ACC112 (cell line): Measurements from ENCODE around the gene HLA-DOB.
"Not testable (repeated sequence)": the region's sequence is repeated elsewhere in the genome, so short reads cannot be mapped to it uniquely, and the experiment has no call there.

Experiments used
- H2AFZ ChIP-seq: fragments of 200-600 bp; sonication (generic); one replicate; pipeline ENCODE4 v1.6.0; 2017; ENCODE audit warnings: antibody characterized with exemption, low read length; ENCODE audit not compliant: unreplicated experiment
- H3K27ac ChIP-seq: fragments of 200-600 bp; sonication (generic); 2 replicates; pipeline ENCODE4 v1.5.1; 2014; ENCODE audit warnings: low read depth, mild to moderate bottlenecking, antibody characterized with exemption, low read length, moderate library complexity
- H3K27me3 ChIP-seq: fragments of 200-600 bp; sonication (generic); 2 replicates; pipeline ENCODE4 v1.6.1; 2014; ENCODE audit warnings: mild to moderate bottlenecking, antibody characterized with exemption, low read length, moderate library complexity, mixed read lengths; ENCODE audit not compliant: insufficient read depth
- H3K36me3 ChIP-seq: fragments of 200-600 bp; sonication (generic); 2 replicates; pipeline ENCODE4 v1.6.1; 2016; ENCODE audit warnings: mild to moderate bottlenecking, antibody characterized with exemption, low read length, moderate library complexity, mixed read lengths; ENCODE audit not compliant: insufficient read depth
- H3K4me1 ChIP-seq: fragments of 200-600 bp; sonication (generic); one replicate; pipeline ENCODE4 v1.6.1; 2016; ENCODE audit warnings: low read length, mixed read lengths; ENCODE audit not compliant: insufficient read depth, unreplicated experiment, control insufficient read depth
- H3K4me3 ChIP-seq: fragments of 200-600 bp; sonication (generic); 2 replicates; pipeline ENCODE4 v1.5.1; 2014; ENCODE audit warnings: mild to moderate bottlenecking, low read depth, low read length
- H3K79me2 ChIP-seq: fragments of 200-600 bp; sonication (generic); one replicate; pipeline ENCODE4 v1.6.0; 2016; ENCODE audit warnings: low read length; ENCODE audit not compliant: control insufficient read depth, unreplicated experiment, insufficient read depth

HLA-DOB gene

DNA sequence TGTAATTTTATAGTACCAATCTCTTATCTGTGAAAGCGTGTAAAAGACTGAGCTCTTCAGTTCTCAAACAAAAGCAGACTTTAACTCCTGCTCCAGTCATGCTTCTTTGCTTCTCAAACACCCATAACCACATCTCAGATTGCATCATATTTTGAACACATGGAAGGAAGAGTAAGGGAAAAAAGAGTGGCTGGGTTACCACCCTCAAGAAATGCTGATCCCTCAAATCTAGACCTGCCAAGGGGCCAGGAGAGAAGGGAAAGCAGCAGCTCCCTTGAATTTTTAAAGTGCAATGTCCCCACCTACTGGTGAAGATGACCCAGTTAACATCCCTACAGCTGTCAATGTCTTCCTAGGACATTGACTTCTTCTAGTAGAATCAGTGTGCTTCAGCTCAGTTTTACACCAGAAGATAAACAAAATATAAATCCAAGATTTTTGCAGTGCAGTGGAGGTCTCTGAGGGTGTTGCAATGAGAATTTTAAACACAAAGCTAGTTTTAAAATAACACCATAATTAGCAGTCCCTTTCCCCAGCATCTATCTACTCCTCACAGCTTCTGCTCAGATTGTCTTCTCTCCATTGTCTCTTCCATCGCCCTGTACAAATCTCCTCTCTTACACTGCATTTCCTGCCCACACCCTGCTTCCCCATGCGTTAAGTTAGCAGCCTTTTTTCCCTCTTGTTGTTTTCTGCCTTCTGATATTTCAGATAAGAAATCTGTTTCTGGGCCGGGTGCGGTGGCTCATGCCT is 30.8 kb downstream of the HLA-DOB start:
- H2AFZ ChIP-seq = no peak overlapping the region
- no peak overlapping the region for H3K27ac ChIP-seq
- H3K4me3 ChIP-seq = no peak overlapping the region
- no peaks in the 10 kb centered on the region for H3K4me1 ChIP-seq
- no peaks in the 10 kb centered on the region for H3K79me2 ChIP-seq
- H3K36me3 ChIP-seq = no peaks in the 10 kb centered on the region
- peaks cover 62% of the 10 kb centered on the region for H3K27me3 ChIP-seq

GRCh38 chr6:32782923-32783322 is 33.9 kb downstream of the HLA-DOB start:
- H3K27ac ChIP-seq, H3K4me1 ChIP-seq, H3K79me2 ChIP-seq, H3K36me3 ChIP-seq, H3K4me3 ChIP-seq, H2AFZ ChIP-seq: not testable (repeated sequence)
- H3K27me3 ChIP-seq = peaks cover 60% of the 10 kb centered on the region

- Histone ChIP-seq H2AFZ (no peak overlapping the region), H3K36me3 (no peaks in the 10 kb centered on the region), H3K27me3 (peaks cover 60% of the 10 kb centered on the region), H3K4me3 (no peak overlapping the region), H3K79me2 (no peaks in the 10 kb centered on the region), H3K4me1 (no peaks in the 10 kb centered on the region), H3K27ac (no peak overlapping the region)
These were observed 37.8 kb downstream of the HLA-DOB start for GRCh38 chr6:32779036-32779435.

DNA sequence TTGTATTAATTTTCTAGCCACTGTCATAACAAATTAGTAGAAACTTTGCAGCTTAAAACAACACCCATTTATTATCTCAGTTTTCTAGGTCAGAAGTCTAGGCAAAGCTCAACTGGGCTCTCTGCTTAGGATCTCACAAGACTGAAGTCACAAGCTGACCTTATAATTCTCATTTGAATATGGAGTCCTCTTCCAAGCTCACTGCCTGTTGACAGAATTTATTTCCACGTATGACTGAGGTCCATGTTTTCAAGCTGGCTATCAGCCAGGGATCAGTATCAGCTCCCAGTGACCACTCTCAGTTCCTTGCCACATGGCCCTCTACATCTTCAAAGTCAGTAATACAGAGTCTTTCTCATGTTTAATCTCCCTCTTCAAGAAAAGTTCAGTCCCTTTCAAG is 41.7 kb downstream of the HLA-DOB start:
- Histone ChIP-seq H3K27ac (no peak overlapping the region), H2AFZ (no peak overlapping the region), H3K4me3 (no peak overlapping the region), H3K4me1 (no peaks in the 10 kb centered on the region), H3K27me3 (peaks cover 72% of the 10 kb centered on the region), H3K36me3 (no peaks in the 10 kb centered on the region), H3K79me2 (no peaks in the 10 kb centered on the region)

DNA sequence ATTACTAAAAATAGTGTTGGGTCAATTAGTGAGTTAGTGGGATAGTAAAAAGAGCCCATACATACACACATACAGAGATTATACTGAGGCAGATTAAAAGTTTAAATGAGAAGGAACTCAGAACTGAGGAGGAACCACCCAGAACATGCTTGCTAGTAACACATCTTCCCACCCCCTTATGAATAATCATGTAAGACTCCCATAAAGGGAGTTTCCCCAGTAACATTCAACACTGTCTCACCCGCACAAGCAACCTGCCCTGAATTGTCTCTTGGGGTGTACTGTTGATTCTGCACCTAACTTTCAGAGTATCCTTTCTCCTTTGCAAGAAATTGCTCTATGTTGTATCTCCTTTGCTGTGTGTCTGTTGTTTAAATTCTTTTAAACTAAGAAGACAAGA is 42.4 kb downstream of the HLA-DOB start:
- H3K4me3 ChIP-seq = no peak overlapping the region
- H3K4me1 ChIP-seq = no peaks in the 10 kb centered on the region
- no peaks in the 10 kb centered on the region for H3K79me2 ChIP-seq
- peaks cover 72% of the 10 kb centered on the region for H3K27me3 ChIP-seq
- no peak overlapping the region for H3K27ac ChIP-seq
- no peaks in the 10 kb centered on the region for H3K36me3 ChIP-seq
- no peak overlapping the region for H2AFZ ChIP-seq

- H3K79me2 ChIP-seq = no peaks in the 10 kb centered on the region
- no peak overlapping the region for H3K4me3 ChIP-seq
- no peaks in the 10 kb centered on the region for H3K4me1 ChIP-seq
- H3K27me3 ChIP-seq = peaks cover 84% of the 10 kb centered on the region
- no peak overlapping the region for H2AFZ ChIP-seq
- no peak overlapping the region for H3K27ac ChIP-seq
- no peaks in the 10 kb centered on the region for H3K36me3 ChIP-seq
These were observed 44.1 kb downstream of the HLA-DOB start for GRCh38 chr6:32772656-32773055.

- H3K79me2 ChIP-seq = no peaks in the 10 kb centered on the region
- no peak overlapping the region for H3K27ac ChIP-seq
- H3K4me1 ChIP-seq = no peaks in the 10 kb centered on the region
- H3K36me3 ChIP-seq = no peaks in the 10 kb centered on the region
- no peak overlapping the region for H3K4me3 ChIP-seq
- H3K27me3 ChIP-seq = peaks cover 94% of the 10 kb centered on the region
- no peak overlapping the region for H2AFZ ChIP-seq
These were observed 52.8 kb downstream of the HLA-DOB start for GRCh38 chr6:32764048-32764447.

DNA sequence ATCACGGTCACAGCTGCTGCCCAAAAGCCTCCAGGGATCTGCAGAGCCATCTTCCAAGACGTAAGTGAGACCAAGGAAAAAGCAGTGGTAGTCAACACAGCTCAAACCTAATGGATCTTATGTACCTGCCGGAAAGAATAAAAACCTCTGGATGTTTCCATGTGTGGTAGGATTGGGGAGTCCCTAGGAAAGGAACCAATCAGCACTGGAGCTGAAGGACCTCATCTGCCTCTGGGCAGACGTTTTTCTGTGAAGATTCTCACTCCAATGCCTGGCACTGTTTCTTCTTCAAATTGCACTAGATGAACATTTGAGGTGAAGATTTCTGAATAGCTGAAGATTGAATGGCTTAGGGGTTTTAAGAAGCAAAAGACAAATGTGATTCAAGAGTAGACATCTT is 53.4 kb downstream of the HLA-DOB start, which contains the start of gene HLA-DQB2:
Gene HLA-DQB2, minus strand, starts transcription at position 112 of the 400 bp plus-strand sequence. Its CDS starts 62 bp downstream, at position 50.
- Histone ChIP-seq H3K36me3 (no peaks in the 10 kb centered on the region), H2AFZ (no peak within 1 kb of the TSS), H3K4me3 (no peak within 1 kb of the TSS), H3K79me2 (no peaks in the 10 kb centered on the region), H3K4me1 (no peaks in the 10 kb centered on the region), H3K27ac (no peak within 1 kb of the TSS), H3K27me3 (peaks cover 93% of the 10 kb centered on the region)
